Hepatocyte (in vitro differentiated cells): ENCODE measurements around the gene NHSL2. TPM values are rescaled to one million over a fixed set of nuclear protein-coding genes. Genes with fewer than 3 reads are reported as not detected.

Experiments
- DNase-seq: peaks from one replicate; pipeline ENCODE4 v3.0.0-alpha.2; 2016; ENCODE audit warnings: low spot score
- H2AFZ ChIP-seq: fragments of 200-600 bp; sonication (generic); 2 replicates; pipeline ENCODE4 v1.6.0; 2016; ENCODE audit warnings: antibody characterized with exemption, mild to moderate bottlenecking
- H3K27ac ChIP-seq: fragments of 200-600 bp; sonication (generic); 2 replicates; pipeline ENCODE4 v1.5.1; 2016; ENCODE audit warnings: mild to moderate bottlenecking
- H3K27me3 ChIP-seq: fragments of 200-600 bp; sonication (generic); 2 replicates; pipeline ENCODE4 v1.6.1; 2016
- H3K36me3 ChIP-seq: fragments of 200-600 bp; sonication (generic); replicated peaks from 2 replicates; pipeline ENCODE4 v1.5.1; 2016; ENCODE audit warnings: low read depth; ENCODE audit not compliant: insufficient read depth
- H3K4me1 ChIP-seq: fragments of 200-600 bp; sonication (generic); 2 replicates; pipeline ENCODE4 v1.5.1; 2016; ENCODE audit warnings: mild to moderate bottlenecking, moderate library complexity; ENCODE audit not compliant: insufficient read depth
- H3K4me2 ChIP-seq: fragments of 200-600 bp; sonication (generic); 2 replicates; pipeline ENCODE4 v1.6.0; 2016
- H3K4me3 ChIP-seq: fragments of 200-600 bp; sonication (generic); 2 replicates; pipeline ENCODE4 v1.5.1; 2016; ENCODE audit warnings: mild to moderate bottlenecking
- H3K79me2 ChIP-seq: fragments of 200-600 bp; sonication (generic); 2 replicates; pipeline ENCODE4 v1.6.0; 2017; ENCODE audit warnings: mild to moderate bottlenecking
- H3K9me2 ChIP-seq: fragments of 200-600 bp; sonication (generic); replicated peaks from 2 replicates; pipeline ENCODE4 v1.6.0; 2017; ENCODE audit warnings: mild to moderate bottlenecking; ENCODE audit not compliant: insufficient read depth
- H3K9me3 ChIP-seq: fragments of 200-600 bp; sonication (generic); 2 replicates; pipeline ENCODE4 v1.5.1; 2016; ENCODE audit warnings: low read depth, mild to moderate bottlenecking
- H4K20me1 ChIP-seq: fragments of 200-600 bp; sonication (generic); 2 replicates; pipeline ENCODE4 v1.6.0; 2016; ENCODE audit warnings: mild to moderate bottlenecking; ENCODE audit not compliant: insufficient read depth, poor library complexity, severe bottlenecking
- CTCF ChIP-seq: fragments of 200-600 bp; sonication (generic); IDR thresholded peaks from 2 replicates; pipeline ENCODE4 v1.5.1; 2016; ENCODE audit warnings: antibody characterized with exemption, mild to moderate bottlenecking; ENCODE audit not compliant: poor library complexity
- EZH2 ChIP-seq: fragments of 200-600 bp; sonication (generic); IDR thresholded peaks from 2 replicates; pipeline ENCODE4 v1.6.1; 2016; ENCODE audit warnings: antibody characterized with exemption, mild to moderate bottlenecking, borderline replicate concordance
- EZH2phosphoT487 ChIP-seq: fragments of 200-600 bp; sonication (generic); IDR thresholded peaks from one replicate; pipeline ENCODE4 v1.6.1; 2018; ENCODE audit warnings: antibody characterized with exemption, mild to moderate bottlenecking, low read depth, moderate library complexity; ENCODE audit not compliant: unreplicated experiment, severe bottlenecking
- WGBS: methylation state at CpG from one replicate; pipeline ENCODE4 v1.1.6; 2016; ENCODE audit warnings: low lambda C conversion rate; ENCODE audit errors: missing lambda C conversion rate; 5-methylcytosine and 5-hydroxymethylcytosine counted together
- polyA plus RNA-seq: library from polyadenylated mRNA; unstranded; fragments of >200 nt; fragmentation: Nextera tagmentation; extraction: Ambion mirVana; gene quantifications from 2 replicates; pipeline ENCODE4 v1.2.1, GENCODE V29; 2016
- total RNA-seq: library from RNA; depleted of rRNA; stranded (reverse); fragments of >200 nt; gene quantifications from 2 replicates; pipeline ENCODE4 v1.2.3, GENCODE V29; 2014

Gene NHSL2
- total and polyA plus RNA-seq, 2 experiments from 2014 or later: 2.3 to 3.2 TPM

- Histone ChIP-seq H3K36me3 (no peaks in the 10 kb centered on the region), H3K9me3 (no peaks in the 10 kb centered on the region), H3K4me2 (no peak overlapping the region), H3K27me3 (no peaks in the 10 kb centered on the region), H4K20me1 (no peaks in the 10 kb centered on the region), H3K27ac (no peak overlapping the region), H2AFZ (no peak overlapping the region), H3K79me2 (no peaks in the 10 kb centered on the region), H3K9me2 (no peaks in the 10 kb centered on the region), H3K4me3 (no peak overlapping the region), H3K4me1 (no peaks in the 10 kb centered on the region)
- TF ChIP-seq CTCF (no peak), EZH2phosphoT487 (no peak), EZH2 (no peak)
- WGBS: 81% methylated on average over 1 of the region's 1 CpG
- DNase-seq: no peak
Observed at GRCh38 chrX:72073633-72074032, 163.0 kb downstream of the NHSL2 start.

- no peak overlapping the region for H3K27ac ChIP-seq
- DNase-seq: no peak
- H3K4me1 ChIP-seq: no peaks in the 10 kb centered on the region
- no peaks in the 10 kb centered on the region for H4K20me1 ChIP-seq
- H3K4me3 ChIP-seq: no peak overlapping the region
- H3K36me3 ChIP-seq: no peaks in the 10 kb centered on the region
- H3K9me3 ChIP-seq: no peaks in the 10 kb centered on the region
- H3K9me2 ChIP-seq: no peaks in the 10 kb centered on the region
- no peak overlapping the region for H2AFZ ChIP-seq
- no peak overlapping the region for H3K4me2 ChIP-seq
- 80% methylated on average over 4 of the region's 4 CpGs for WGBS
- no peaks in the 10 kb centered on the region for H3K27me3 ChIP-seq
- TF ChIP-seq EZH2phosphoT487: no peak
- no peak for TF ChIP-seq EZH2
- no peaks in the 10 kb centered on the region for H3K79me2 ChIP-seq
Observed at GRCh38 chrX:72078411-72078810, 167.8 kb downstream of the NHSL2 start.

- Histone ChIP-seq H3K27me3 (no peaks in the 10 kb centered on the region), H3K4me1 (no peaks in the 10 kb centered on the region), H3K9me2 (no peaks in the 10 kb centered on the region), H3K4me3 (no peak overlapping the region), H3K36me3 (no peaks in the 10 kb centered on the region), H3K27ac (no peak overlapping the region), H3K9me3 (no peaks in the 10 kb centered on the region), H2AFZ (no peak overlapping the region), H3K79me2 (no peaks in the 10 kb centered on the region), H3K4me2 (no peak overlapping the region), H4K20me1 (no peaks in the 10 kb centered on the region)
- no peak for DNase-seq
- 76% methylated on average over 12 of the region's 12 CpGs for WGBS
- no peak for TF ChIP-seq EZH2phosphoT487
- TF ChIP-seq CTCF: no peak
- TF ChIP-seq EZH2: no peak
Observed at GRCh38 chrX:72079607-72080006, 169.0 kb downstream of the NHSL2 start.

- Histone ChIP-seq H3K36me3 (no peaks in the 10 kb centered on the region), H3K9me3 (no peaks in the 10 kb centered on the region), H3K4me3 (no peak overlapping the region), H3K79me2 (no peaks in the 10 kb centered on the region), H3K4me2 (no peak overlapping the region), H2AFZ (no peak overlapping the region), H3K27me3 (no peaks in the 10 kb centered on the region), H3K27ac (no peak overlapping the region), H3K9me2 (no peaks in the 10 kb centered on the region), H4K20me1 (no peaks in the 10 kb centered on the region), H3K4me1 (no peaks in the 10 kb centered on the region)
- 74% methylated on average over 7 of the region's 7 CpGs for WGBS
- DNase-seq: no peak
- TF ChIP-seq CTCF: no peak
Observed at GRCh38 chrX:72080150-72080549, 169.5 kb downstream of the NHSL2 start.
